ENCODE data around the gene ST3GAL4.

The ST3GAL4 gene

DNA sequence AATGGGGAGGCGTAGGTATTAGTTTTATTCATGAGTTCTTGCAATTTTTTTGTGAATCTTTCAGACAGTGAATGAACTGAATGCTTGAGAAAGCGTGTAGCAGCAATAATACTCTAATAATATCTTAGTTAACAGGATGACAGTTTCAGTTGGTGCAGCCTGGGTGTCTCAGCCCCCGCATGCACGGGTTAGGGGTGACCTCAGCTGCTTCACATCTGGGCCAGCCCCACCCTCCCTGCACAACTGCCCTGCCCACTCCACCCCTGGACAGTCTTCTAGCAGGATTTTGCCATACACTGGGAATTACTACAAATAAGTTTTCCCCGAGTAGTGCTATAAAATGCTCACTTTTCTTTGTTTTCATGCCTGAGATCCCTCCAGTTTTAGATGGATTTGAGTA is 83.2 kb downstream of the ST3GAL4 start:
- H3K4me3 ChIP-seq (ENCODE audit: control insufficient read depth, low read depth, low read length), result no peak overlapping the region
- no peak for TF ChIP-seq CTCF (IDR thresholded peaks at IDR 0.05; ENCODE audit: control insufficient read depth, insufficient read depth, low read depth, low read length, missing control alignments)
- DNase-seq (ENCODE audit: low read depth), result no peak

- no peak for DNase-seq (ENCODE audit: low read depth)
- no peak overlapping the region for H3K4me3 ChIP-seq (ENCODE audit: control insufficient read depth, low read depth, low read length)
- TF ChIP-seq CTCF (IDR thresholded peaks at IDR 0.05; ENCODE audit: control insufficient read depth, insufficient read depth, low read depth, low read length, missing control alignments), result no peak
These were observed 84.8 kb downstream of the ST3GAL4 start for GRCh38 chr11:126440276-126440675.

DNA sequence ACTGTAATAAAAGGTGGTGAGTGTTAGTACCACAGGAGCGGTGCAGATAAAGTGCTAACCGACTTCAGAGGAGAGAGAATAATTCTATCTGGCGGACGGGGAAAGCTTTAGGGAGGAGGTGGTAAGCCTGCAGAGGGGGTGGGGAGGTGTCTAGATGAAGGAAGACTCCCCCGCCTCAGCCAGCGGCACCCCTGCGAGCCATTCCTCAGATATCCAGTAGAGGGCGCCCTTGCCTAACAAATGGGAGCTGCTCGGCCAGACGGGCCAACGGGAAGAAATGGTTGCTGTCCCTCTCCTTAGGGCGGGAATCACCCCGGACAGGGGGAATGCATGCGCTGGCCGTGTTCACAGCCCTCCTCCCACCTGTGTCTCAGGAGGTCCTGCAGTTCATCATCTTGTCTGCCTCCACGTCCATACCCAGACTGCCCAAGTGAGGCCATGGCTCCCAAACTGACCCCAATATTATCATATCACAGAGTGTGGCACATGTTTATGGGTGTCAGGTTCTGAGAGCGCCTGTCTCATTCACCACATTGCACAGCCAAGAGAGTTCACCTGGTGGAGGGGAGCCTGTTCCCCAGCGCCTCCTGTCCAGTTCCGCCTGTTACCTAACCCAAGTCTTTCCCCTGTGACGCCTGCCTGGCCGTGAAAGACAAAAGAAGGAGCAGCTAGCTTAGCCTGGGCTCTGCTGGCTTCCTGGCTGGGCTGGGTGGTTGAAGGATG is 85.5 kb downstream of the ST3GAL4 start:
- no peak overlapping the region for H3K4me3 ChIP-seq (ENCODE audit: control insufficient read depth, low read depth, low read length)
- TF ChIP-seq CTCF (IDR thresholded peaks at IDR 0.05; ENCODE audit: control insufficient read depth, insufficient read depth, low read depth, low read length, missing control alignments), result peak; percentile 94
- no peak for DNase-seq (ENCODE audit: low read depth)

DNA sequence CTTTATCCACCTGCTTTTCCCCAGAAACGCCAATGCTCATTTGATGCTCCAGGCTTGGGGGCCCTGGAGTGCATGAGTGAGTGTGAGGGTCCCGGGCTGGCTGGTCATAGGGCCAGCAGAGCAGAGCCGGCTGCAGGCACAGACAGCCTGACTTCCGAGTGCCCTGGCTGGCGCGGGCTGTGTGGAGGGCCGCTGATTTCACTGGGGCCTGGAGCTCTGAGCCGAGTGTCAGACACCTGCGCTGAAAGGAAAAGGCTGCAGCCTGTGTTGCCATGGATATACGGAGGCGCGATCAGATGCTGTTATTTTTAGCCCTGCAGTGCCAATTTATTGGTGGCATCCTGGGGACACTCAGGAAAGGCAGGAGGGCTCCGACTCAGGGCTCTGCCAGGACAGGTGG is 87.6 kb downstream of the ST3GAL4 start:
- DNase-seq (ENCODE audit: low read depth), result no peak
- TF ChIP-seq CTCF (IDR thresholded peaks at IDR 0.05; ENCODE audit: control insufficient read depth, insufficient read depth, low read depth, low read length, missing control alignments), result no peak
- H3K4me3 ChIP-seq (ENCODE audit: control insufficient read depth, low read depth, low read length), result no peak overlapping the region

GRCh38 chr11:126444072-126444471 is 88.6 kb downstream of the ST3GAL4 start:
- no peak overlapping the region for H3K4me3 ChIP-seq (ENCODE audit: control insufficient read depth, low read depth, low read length)
- DNase-seq (ENCODE audit: low read depth), result no peak
- no peak for TF ChIP-seq CTCF (IDR thresholded peaks at IDR 0.05; ENCODE audit: control insufficient read depth, insufficient read depth, low read depth, low read length, missing control alignments)

DNA sequence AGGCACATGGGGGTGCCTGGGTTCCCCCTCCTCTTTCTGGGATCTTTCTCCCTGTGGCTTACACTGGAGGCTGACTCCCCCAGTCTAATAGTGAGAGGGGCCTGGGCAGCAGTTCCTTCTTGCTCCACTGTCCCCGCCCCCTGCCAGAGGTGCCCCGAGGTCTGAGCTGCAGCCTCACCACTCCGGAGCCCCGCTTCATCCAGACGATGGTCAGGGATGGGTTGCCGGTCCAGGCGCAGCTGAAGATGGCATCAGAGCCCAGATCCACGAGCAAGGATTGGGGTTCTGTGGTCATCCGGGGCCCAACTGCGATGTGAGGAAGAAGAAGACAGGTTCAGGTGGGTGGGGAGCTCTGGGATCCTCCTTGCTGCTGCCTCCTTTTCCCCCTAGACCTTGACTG is 91.1 kb downstream of the ST3GAL4 start:
- no peak for TF ChIP-seq CTCF (IDR thresholded peaks at IDR 0.05; ENCODE audit: control insufficient read depth, insufficient read depth, low read depth, low read length, missing control alignments)
- H3K4me3 ChIP-seq (ENCODE audit: control insufficient read depth, low read depth, low read length), result no peak overlapping the region
- no peak for DNase-seq (ENCODE audit: low read depth)
